Measurements from ENCODE around the gene ANKRA2. TPM values are rescaled to one million over a fixed set of nuclear protein-coding genes. Genes with fewer than 3 reads are reported as not detected.

ANKRA2 gene, protein sequence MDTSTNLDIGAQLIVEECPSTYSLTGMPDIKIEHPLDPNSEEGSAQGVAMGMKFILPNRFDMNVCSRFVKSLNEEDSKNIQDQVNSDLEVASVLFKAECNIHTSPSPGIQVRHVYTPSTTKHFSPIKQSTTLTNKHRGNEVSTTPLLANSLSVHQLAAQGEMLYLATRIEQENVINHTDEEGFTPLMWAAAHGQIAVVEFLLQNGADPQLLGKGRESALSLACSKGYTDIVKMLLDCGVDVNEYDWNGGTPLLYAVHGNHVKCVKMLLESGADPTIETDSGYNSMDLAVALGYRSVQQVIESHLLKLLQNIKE
- 21.1 and 24.3 TPM in 2 replicates for total RNA-seq

DNA sequence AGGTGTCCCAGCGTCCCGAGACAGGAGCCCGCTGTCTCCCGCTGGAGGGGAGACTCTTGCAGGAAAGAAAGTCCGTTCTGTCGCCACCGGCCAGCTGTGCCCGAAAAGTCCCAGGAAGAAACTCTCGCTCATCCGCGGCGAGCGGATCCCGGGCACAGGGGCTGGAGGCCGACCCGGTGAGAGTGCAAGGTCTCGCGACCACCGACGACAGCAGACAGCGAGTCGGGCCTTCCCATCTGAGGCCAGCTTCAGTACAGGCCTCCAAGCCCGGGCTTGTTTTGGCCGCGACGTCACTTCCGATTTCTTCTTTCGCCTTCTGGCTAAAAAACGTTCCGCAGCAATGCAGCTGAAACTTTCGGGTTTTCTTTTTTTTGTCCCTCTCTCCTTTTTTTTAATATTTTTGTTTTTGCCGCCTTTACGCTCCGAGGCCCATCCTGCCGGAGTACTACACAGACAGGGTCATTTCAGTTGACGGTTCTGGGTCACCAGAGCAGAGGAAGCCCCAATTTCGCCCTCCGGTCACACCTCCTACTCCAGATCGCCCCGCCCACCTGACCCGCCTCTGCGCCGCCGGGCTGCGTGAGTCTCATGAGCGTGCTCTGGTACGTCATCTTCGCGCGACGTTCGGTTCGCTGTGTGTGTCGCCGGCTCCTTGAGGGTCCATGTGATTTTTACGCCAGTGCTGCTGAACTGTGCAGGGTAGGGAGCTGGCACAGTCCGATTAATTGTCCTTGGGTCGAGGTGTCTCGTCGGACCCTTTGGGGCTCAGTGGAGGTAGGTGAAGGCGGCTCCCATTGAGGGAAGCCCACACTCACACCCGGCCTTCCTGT is at the start of gene ANKRA2, which contains the start of gene UTP15:
ANKRA2 (minus strand) TSS at position 501 of the 830 bp plus-strand sequence. CDS start 2,758 bp downstream, outside the sequence.
UTP15 (plus strand) TSS at position 605 of the 830 bp plus-strand sequence. CDS start 1,602 bp downstream, outside the sequence.

Other genes starting within 250 kb of the ANKRA2 start
- gene FOXD1, start 116.9 kb downstream of the ANKRA2 start, total RNA-seq, result 7.6 and 11.7 TPM in 2 replicates
- 205 and 243 TPM in 2 replicates for gene BTF3, start 67.2 kb downstream of the ANKRA2 start, total RNA-seq
- 15.9 and 23.9 TPM in 2 replicates for gene UTP15, start 104 bp upstream of the ANKRA2 start, total RNA-seq
- gene ARHGEF28, start 60.6 kb upstream of the ANKRA2 start, total RNA-seq, result 19.0 and 32.6 TPM in 2 replicates

Measured in smooth muscle cell of trachea (primary cell).